Gastrocnemius medialis (tissue), 4 donors: Measurements from ENCODE around the gene NSFL1C. TPM values are rescaled to one million over a fixed set of nuclear protein-coding genes. Genes with fewer than 3 reads are reported as not detected.

Source experiments
- ATAC-seq, 2 donors: fragments of 150-250 bp; one replicate each; pipeline ENCODE4 v1.9.1; 2016
- DNase-seq, 2 donors: peaks; one replicate each; pipeline ENCODE4 v3.0.0-alpha.2; 2019
- H3K27ac ChIP-seq, 4 donors: fragments of 200-600 bp; sonication (generic); 1 replicate in 1 of 4; 2 replicates in 3 of 4; pipeline ENCODE4 v1.5.1; 2016 to 2018; ENCODE audit warnings: mild to moderate bottlenecking in 2 of 4, moderate library complexity in 1 of 4
- H3K27me3 ChIP-seq, 3 donors: fragments of 200-600 bp; sonication (generic) in 2 of 3; 1 replicate in 1 of 3; 2 replicates in 2 of 3; pipeline versions ENCODE4 v1.5.1 to v1.6.0; 2016 to 2019; ENCODE audit warnings: mild to moderate bottlenecking in 1 of 3, moderate library complexity in 1 of 3
- H3K36me3 ChIP-seq, 2 donors: fragments of 200-600 bp; sonication (generic) in 1 of 2; one replicate each; pipeline ENCODE4 v1.5.1; 2017 to 2018
- H3K4me1 ChIP-seq, 2 donors: fragments of 200-600 bp; sonication (generic) in 1 of 2; one replicate each; pipeline ENCODE4 v1.5.1; 2016 to 2017; ENCODE audit warnings: mild to moderate bottlenecking in 2 of 2
- H3K4me3 ChIP-seq, 4 donors: fragments of 200-600 bp; sonication (generic) in 3 of 4; 1 replicate in 1 of 4; 2 replicates in 3 of 4; pipeline ENCODE4 v1.5.1; 2016 to 2019; ENCODE audit warnings: mild to moderate bottlenecking in 2 of 4
- H3K9me3 ChIP-seq, 3 donors: fragments of 200-600 bp; sonication (generic) in 2 of 3; 1 replicate in 1 of 3; 2 replicates in 2 of 3; pipeline ENCODE4 v1.5.1; 2016 to 2019
- CTCF ChIP-seq, 5 experiments: fragments of 450-650 bp in 3 of 5; fragments of 200-600 bp in 2 of 5; sonication (generic) in 2 of 5; IDR thresholded peaks in 4 of 5; conservative IDR thresholded peaks in 1 of 5; 1 replicate in 4 of 5; 2 replicates in 1 of 5; pipeline ENCODE4 v1.5.1; 2016 to 2019; ENCODE audit warnings: antibody characterized with exemption in 5 of 5, mild to moderate bottlenecking in 3 of 5, moderate library complexity in 3 of 5
- POLR2A ChIP-seq, 2 donors: fragments of 450-650 bp; IDR thresholded peaks; one replicate each; pipeline ENCODE4 v1.6.1; 2017; ENCODE audit warnings: antibody characterized with exemption in 2 of 2, mild to moderate bottlenecking in 2 of 2, moderate library complexity in 2 of 2
- in situ Hi-C, 4 donors: fragments of 200-750 bp; cut with MboI; loops; one replicate each; pipeline versions ENCODE4 v1.15.0 to v1.8.0; 2017; ENCODE audit warnings: low sequenced_read_pairs in 4 of 4
- intact Hi-C: fragments of 100-400 bp; cut with DNase I; formaldehyde crosslinking; loops from one replicate; pipeline ENCODE4 v1.15.1; 2023; ENCODE audit warnings: low total_unique reads
- total RNA-seq, 4 donors: library from RNA; depleted of rRNA; stranded (reverse); fragments of >200 nt; gene quantifications; one replicate each; pipeline versions ENCODE4 v1.1.0 to v1.2.3, GENCODE V29; 2016

The NSFL1C gene
- total RNA-seq, 4 donors from 2014 or later = 68.0 to 91.4 (median 80.6) TPM

GRCh38 chr20:1507276-1507675 is 40.6 kb upstream of the NSFL1C start:
- no peak for DNase-seq
- intact Hi-C loops (no loop called here), in situ Hi-C loops (no loop called here)
- TF ChIP-seq CTCF (IDR thresholded peaks at IDR 0.05 in 4 of 5, conservative IDR thresholded peaks at IDR 0.05 in 1 of 5) = no peak
- TF ChIP-seq POLR2A (IDR thresholded peaks at IDR 0.05) = no peak
- no peaks in the 10 kb centered on the region for H3K4me1 ChIP-seq
- ATAC-seq = no peak
- H3K9me3 ChIP-seq = no peaks in the 10 kb centered on the region
- H3K36me3 ChIP-seq = no peaks in the 10 kb centered on the region
- no peaks in the 10 kb centered on the region for H3K27me3 ChIP-seq
- H3K27ac ChIP-seq = no peak overlapping the region
- H3K4me3 ChIP-seq = no peak overlapping the region

DNA sequence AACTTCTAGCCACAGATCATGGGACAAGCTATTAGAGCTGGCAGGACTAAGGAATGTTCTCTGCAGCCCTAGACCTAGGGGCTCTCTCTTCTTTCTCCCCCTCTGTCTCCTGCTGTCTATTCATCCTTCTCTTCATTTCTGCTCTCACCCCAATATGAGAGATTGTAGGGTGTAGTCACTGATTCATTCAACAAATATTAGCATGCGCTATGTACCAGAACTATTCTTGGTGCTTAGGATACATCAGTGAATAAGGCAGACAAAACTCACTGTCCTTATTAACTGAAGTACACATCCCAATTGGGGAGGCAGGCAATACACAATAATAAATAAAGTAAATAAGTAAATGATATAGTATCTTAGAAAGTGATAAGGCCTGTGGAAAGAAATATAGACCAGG is 39.2 kb upstream of the NSFL1C start:
- in situ Hi-C loops (no loop called here), intact Hi-C loops (no loop called here)
- ATAC-seq = no peak
- no peak overlapping the region for H3K4me3 ChIP-seq
- no peaks in the 10 kb centered on the region for H3K4me1 ChIP-seq
- TF ChIP-seq CTCF (IDR thresholded peaks at IDR 0.05 in 4 of 5, conservative IDR thresholded peaks at IDR 0.05 in 1 of 5) (no peak), POLR2A (IDR thresholded peaks at IDR 0.05) (no peak)
- H3K27me3 ChIP-seq = no peaks in the 10 kb centered on the region
- H3K36me3 ChIP-seq = no peaks in the 10 kb centered on the region
- DNase-seq = no peak
- no peak overlapping the region for H3K27ac ChIP-seq
- no peaks in the 10 kb centered on the region for H3K9me3 ChIP-seq

DNA sequence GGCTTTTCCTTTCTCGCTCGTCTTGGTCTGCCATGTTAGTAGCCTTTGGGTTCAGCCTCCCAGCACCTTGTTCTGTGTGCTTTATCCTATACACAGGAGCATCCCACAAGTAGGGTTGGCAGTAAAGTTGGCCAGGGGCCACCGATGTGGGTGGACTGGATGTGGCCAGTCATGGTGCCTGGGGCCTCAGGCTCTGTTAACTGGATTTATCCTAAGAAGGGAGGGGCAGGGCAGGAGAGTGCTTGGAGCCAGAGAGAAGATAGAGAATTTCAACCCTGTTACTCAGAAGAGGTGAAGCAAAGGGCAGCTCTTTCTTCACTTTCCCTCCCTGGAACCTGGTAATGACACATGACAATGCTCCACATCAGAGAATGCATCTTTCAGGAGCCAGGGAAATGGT is 38.7 kb upstream of the NSFL1C start:
- H3K4me3 ChIP-seq = no peak overlapping the region
- TF ChIP-seq POLR2A (IDR thresholded peaks at IDR 0.05) = no peak
- no peak for TF ChIP-seq CTCF (IDR thresholded peaks at IDR 0.05 in 4 of 5, conservative IDR thresholded peaks at IDR 0.05 in 1 of 5)
- no peaks in the 10 kb centered on the region for H3K36me3 ChIP-seq
- DNase-seq (no peak), ATAC-seq (no peak)
- no peaks in the 10 kb centered on the region for H3K9me3 ChIP-seq
- H3K27me3 ChIP-seq = no peaks in the 10 kb centered on the region
- no peaks in the 10 kb centered on the region for H3K4me1 ChIP-seq
- intact Hi-C loops = no loop called here
- in situ Hi-C loops = no loop called here
- no peak overlapping the region for H3K27ac ChIP-seq

DNA sequence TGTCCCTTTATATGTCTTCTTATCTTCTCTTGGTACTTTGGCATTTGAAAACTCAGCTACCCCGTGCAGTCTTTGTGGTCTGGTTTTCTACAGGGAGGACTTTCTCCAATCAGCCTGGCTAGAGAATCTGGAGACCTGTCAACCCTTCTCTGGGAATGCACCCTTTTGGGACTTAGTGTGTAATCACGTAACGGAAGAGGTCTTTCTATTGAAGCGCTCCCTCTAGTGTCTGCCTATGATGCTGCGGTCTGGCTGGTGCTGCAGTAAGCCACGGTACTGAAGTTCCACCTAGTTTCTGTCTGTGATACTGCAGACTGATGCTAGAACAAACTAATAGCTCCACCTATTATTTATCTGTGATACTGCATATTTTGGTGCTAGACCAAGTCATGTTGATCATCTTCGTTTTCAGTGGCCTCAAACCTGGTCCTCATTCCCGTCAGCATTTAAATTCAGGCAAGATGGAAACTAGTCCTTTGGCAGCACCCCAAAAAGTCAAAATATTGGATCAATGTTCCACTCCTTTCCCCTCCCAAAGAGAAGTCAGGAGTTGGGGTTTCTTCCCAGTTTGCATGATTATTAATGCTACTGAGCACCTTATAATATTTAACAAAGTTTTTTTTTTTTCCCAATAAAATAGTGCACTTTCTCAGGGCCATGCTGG is 37.0 kb upstream of the NSFL1C start:
- DNase-seq (peak; percentile 35 to 36), ATAC-seq (peak; percentile 54 to 70)
- Histone ChIP-seq H3K36me3 (no peaks in the 10 kb centered on the region), H3K4me3 (no peak overlapping the region), H3K27ac (no peak overlapping the region), H3K27me3 (no peaks in the 10 kb centered on the region), H3K4me1 (no peaks in the 10 kb centered on the region), H3K9me3 (no peaks in the 10 kb centered on the region)
- peak; percentile 29 to 65 (median 53) for TF ChIP-seq CTCF (IDR thresholded peaks at IDR 0.05 in 4 of 5, conservative IDR thresholded peaks at IDR 0.05 in 1 of 5)
- no peak for TF ChIP-seq POLR2A (IDR thresholded peaks at IDR 0.05)
- in situ Hi-C loops (no loop called here), intact Hi-C loops (no loop called here)

DNA sequence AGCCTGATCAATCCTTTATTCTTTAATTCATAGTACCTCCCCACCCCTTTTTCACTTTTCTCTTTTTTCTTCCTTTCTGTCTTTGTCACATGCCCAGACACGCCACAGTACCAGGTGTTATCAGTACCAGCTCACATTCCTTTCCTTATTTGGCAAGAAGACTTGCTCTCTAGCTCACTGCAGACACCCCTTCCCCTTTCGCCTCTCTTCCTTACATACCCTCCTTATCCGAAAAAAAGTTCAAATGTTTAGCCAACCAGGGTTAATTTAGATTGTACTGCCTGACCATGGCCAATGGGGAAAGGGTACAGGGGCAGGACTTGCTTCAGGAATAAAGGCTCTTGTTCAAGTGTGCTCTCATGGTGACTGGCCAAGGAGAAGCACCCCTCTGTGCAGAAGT is 33.8 kb upstream of the NSFL1C start:
- ATAC-seq (no peak), DNase-seq (no peak)
- no peak overlapping the region for H3K27ac ChIP-seq
- no peaks in the 10 kb centered on the region for H3K36me3 ChIP-seq
- H3K4me1 ChIP-seq = no peaks in the 10 kb centered on the region
- H3K9me3 ChIP-seq = no peaks in the 10 kb centered on the region
- H3K4me3 ChIP-seq = no peak overlapping the region
- TF ChIP-seq POLR2A (IDR thresholded peaks at IDR 0.05) (no peak), CTCF (IDR thresholded peaks at IDR 0.05 in 4 of 5, conservative IDR thresholded peaks at IDR 0.05 in 1 of 5) (no peak)
- intact Hi-C loops = no loop called here
- H3K27me3 ChIP-seq = peaks cover 0 to 3% (median 0%) of the 10 kb centered on the region in 3 donors
- in situ Hi-C loops = no loop called here
